ENCODE results near the gene RIPK1.

DNA sequence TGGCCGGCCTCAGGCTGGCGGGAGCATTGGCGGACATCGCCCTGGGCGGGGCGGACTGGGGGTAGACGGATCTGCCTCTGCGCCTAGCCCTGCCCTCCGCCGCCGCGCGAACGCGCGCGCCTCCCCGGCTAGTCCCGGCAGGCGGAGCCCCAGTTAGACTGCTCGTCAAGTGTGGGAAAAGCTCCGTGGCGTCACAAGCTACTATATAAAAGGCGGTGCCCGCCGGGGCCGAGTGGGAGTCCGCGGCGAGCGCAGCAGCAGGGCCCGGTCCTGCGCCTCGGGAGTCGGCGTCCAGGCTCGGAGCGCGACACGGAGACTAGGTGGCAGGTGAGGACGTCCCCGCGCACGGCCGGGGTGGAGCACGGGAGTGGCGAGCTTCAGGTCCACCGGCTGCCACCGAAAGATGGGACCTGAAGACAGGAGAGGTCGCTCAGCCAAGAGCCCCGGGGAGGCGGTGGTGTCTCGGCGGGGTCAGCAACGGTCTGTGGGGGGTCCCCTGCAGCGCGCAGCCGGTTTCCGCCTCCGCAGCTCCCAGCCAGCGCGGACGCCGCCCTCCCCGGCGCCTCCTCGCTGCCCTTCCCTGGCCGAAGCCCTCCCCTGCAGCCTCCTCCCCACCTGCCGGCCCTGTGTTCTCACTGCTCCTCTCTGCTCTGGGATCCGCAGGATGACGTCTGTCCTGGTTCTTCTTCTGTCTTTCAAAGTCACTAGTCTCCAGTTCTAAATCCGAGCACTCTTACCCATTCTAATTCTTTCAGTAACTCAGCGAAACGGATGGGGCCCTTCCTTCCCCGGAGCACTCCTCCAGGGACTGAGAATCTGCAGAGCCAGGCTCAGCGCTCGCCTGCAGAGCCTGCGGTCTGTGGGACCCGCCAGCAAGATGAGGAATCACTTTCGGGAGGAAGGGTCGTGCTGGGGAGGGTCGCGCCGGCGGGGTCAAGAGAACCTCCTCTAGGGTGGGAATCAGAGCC lies 4.3 kb upstream of the RIPK1 start:
- TF ChIP-seq NFYA (IDR thresholded peaks at IDR 0.05; ENCODE audit: borderline replicate concordance, low read depth, low read length) (no peak), PAX5 (IDR thresholded peaks at IDR 0.05; ENCODE audit: borderline replicate concordance, low read depth, low read length) (no peak), GABPA (IDR thresholded peaks at IDR 0.05; ENCODE audit: low read depth) (no peak), TCF3 (IDR thresholded peaks at IDR 0.05; ENCODE audit: borderline replicate concordance, insufficient read depth, low read depth, low read length) (no peak), EP300 (IDR thresholded peaks at IDR 0.05; ENCODE audit: borderline replicate concordance in 1 of 2, control insufficient read depth in 1 of 2, low read depth in 2 of 2, low read length in 2 of 2) (no peak), POLR2A (IDR thresholded peaks at IDR 0.05; ENCODE audit: low read depth, low read length) (peak; percentile 85), IRF4 (IDR thresholded peaks at IDR 0.05; ENCODE audit: low read depth, low read length) (no peak), PAX8 (IDR thresholded peaks at IDR 0.05) (no peak), SRF (IDR thresholded peaks at IDR 0.05; ENCODE audit: low read depth in 2 of 2, low read length in 2 of 2) (no peak), EGR1 (IDR thresholded peaks at IDR 0.05; ENCODE audit: borderline replicate concordance in 1 of 2, low read depth in 2 of 2, low read length in 2 of 2) (no peak), HDAC6 (IDR thresholded peaks at IDR 0.05; ENCODE audit: unreplicated experiment) (peak; percentile 86)
- TF ChIP-seq, protein P1, sequence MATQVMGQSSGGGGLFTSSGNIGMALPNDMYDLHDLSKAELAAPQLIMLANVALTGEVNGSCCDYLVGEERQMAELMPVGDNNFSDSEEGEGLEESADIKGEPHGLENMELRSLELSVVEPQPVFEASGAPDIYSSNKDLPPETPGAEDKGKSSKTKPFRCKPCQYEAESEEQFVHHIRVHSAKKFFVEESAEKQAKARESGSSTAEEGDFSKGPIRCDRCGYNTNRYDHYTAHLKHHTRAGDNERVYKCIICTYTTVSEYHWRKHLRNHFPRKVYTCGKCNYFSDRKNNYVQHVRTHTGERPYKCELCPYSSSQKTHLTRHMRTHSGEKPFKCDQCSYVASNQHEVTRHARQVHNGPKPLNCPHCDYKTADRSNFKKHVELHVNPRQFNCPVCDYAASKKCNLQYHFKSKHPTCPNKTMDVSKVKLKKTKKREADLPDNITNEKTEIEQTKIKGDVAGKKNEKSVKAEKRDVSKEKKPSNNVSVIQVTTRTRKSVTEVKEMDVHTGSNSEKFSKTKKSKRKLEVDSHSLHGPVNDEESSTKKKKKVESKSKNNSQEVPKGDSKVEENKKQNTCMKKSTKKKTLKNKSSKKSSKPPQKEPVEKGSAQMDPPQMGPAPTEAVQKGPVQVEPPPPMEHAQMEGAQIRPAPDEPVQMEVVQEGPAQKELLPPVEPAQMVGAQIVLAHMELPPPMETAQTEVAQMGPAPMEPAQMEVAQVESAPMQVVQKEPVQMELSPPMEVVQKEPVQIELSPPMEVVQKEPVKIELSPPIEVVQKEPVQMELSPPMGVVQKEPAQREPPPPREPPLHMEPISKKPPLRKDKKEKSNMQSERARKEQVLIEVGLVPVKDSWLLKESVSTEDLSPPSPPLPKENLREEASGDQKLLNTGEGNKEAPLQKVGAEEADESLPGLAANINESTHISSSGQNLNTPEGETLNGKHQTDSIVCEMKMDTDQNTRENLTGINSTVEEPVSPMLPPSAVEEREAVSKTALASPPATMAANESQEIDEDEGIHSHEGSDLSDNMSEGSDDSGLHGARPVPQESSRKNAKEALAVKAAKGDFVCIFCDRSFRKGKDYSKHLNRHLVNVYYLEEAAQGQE (IDR thresholded peaks at IDR 0.05; ENCODE audit: low read depth, low read length), result no peak
- TF ChIP-seq, protein P2, sequence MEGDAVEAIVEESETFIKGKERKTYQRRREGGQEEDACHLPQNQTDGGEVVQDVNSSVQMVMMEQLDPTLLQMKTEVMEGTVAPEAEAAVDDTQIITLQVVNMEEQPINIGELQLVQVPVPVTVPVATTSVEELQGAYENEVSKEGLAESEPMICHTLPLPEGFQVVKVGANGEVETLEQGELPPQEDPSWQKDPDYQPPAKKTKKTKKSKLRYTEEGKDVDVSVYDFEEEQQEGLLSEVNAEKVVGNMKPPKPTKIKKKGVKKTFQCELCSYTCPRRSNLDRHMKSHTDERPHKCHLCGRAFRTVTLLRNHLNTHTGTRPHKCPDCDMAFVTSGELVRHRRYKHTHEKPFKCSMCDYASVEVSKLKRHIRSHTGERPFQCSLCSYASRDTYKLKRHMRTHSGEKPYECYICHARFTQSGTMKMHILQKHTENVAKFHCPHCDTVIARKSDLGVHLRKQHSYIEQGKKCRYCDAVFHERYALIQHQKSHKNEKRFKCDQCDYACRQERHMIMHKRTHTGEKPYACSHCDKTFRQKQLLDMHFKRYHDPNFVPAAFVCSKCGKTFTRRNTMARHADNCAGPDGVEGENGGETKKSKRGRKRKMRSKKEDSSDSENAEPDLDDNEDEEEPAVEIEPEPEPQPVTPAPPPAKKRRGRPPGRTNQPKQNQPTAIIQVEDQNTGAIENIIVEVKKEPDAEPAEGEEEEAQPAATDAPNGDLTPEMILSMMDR (IDR thresholded peaks at IDR 0.05 in 2 of 3, conservative IDR thresholded peaks at IDR 0.05 in 1 of 3; ENCODE audit: control insufficient read depth in 2 of 3, extremely low read depth in 1 of 3, insufficient read depth in 1 of 3, low read depth in 3 of 3, low read length in 3 of 3), result peak in 1 of 3 experiments; percentile 6; a peak in 1 of 6 replicates
- TF ChIP-seq, protein P3, sequence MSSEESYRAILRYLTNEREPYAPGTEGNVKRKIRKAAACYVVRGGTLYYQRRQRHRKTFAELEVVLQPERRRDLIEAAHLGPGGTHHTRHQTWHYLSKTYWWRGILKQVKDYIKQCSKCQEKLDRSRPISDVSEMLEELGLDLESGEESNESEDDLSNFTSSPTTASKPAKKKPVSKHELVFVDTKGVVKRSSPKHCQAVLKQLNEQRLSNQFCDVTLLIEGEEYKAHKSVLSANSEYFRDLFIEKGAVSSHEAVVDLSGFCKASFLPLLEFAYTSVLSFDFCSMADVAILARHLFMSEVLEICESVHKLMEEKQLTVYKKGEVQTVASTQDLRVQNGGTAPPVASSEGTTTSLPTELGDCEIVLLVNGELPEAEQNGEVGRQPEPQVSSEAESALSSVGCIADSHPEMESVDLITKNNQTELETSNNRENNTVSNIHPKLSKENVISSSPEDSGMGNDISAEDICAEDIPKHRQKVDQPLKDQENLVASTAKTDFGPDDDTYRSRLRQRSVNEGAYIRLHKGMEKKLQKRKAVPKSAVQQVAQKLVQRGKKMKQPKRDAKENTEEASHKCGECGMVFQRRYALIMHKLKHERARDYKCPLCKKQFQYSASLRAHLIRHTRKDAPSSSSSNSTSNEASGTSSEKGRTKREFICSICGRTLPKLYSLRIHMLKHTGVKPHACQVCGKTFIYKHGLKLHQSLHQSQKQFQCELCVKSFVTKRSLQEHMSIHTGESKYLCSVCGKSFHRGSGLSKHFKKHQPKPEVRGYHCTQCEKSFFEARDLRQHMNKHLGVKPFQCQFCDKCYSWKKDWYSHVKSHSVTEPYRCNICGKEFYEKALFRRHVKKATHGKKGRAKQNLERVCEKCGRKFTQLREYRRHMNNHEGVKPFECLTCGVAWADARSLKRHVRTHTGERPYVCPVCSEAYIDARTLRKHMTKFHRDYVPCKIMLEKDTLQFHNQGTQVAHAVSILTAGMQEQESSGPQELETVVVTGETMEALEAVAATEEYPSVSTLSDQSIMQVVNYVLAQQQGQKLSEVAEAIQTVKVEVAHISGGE (CRISPR knock-in tag; IDR thresholded peaks at IDR 0.05), result no peak

All from GM12878 (cell line).